Hematopoietic multipotent progenitor cell treated with erythropoietin and hydrocortisone succinate and interleukin-3 and kit ligand, for 8 days (in vitro differentiated cells): ENCODE data around the gene NUP62.

Experiments
- DNase-seq: peaks from one replicate; pipeline ENCODE4 v3.0.0-alpha.2; 2015

The NUP62 gene

DNA sequence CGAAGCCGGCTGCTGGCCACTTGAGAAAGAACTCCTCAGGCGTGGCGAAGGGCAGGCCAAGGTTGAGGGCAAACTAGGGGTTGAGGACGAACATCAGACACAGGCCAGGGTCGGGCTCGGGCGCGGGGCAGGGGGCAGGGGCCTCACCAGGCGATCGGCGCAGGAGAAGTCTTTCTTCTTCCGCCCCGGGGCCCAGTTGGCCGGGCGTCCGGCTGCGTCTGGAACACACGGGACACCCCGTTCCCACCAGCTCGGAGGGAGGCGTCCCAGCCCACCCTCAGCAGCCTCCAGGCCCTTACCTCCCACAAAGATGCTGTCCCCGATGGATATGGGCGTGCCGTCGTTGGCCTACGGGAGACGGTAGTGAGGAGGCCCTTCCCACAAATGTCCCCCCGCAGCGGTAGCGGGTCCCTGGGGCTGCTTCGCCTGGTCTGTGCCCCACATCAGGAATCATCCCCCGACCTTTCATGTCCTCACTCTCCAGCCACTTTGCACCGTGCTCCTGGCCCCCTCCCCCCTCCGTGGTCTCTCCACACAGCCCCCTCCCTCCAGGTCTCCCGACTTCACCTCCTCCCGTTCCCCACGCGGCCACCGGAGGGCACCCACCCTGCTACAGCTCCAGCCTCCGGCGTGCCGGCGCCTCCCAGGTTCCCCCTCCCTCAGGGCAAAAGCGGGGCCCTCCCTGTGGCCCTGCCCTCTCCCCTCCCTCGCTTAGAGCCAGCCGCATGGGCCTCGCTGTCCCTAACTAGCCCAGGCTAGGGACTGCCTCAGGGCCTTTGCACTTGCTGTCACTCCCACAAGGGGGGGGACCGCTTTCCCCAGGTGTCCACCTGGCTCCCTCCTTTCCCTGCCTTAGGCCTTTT lies 66.7 kb downstream of the NUP62 start:
- peak; percentile 33 for DNase-seq

- no peak for DNase-seq
Observed at GRCh38 chr19:49861541-49862378, 67.5 kb downstream of the NUP62 start.

- DNase-seq: no peak
Observed at GRCh38 chr19:49861107-49861506, 68.2 kb downstream of the NUP62 start.

DNA sequence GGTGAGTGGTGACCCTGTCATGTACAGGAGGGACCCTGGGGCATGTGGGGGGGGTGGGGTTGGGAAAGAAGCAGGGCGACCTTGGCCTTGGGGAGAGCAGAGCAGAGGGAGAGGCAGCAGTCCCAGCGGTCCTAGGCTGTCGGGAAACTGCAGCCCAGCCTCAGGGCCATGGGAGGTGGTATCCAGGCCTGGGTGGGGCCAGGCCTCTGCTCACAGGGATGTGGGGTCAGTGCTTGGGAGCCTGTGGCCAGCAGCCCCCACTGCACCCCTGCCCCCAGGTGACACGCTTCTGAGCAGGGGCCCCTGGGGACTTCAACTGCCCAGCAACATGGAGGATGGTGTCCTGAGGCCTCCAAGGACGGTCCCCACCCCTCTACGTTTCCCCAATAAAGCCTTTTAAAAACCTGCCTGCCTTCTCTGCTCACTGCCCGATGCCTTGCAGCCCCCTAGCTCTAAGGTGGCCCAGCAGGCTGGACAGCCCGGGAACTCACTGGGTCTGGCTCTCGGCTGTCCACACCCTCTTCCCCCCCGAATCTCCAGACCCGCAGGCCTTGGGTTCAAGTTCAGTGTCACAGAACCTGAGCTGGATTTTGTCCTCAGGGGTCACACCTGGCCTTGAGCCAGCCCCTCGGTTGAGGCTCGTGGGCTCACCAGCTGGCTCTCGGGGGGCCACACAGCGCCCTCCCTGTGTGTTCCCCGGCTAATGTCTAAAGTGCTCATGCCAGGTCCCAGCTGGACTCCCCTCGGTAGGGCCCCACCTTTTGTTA lies 68.8 kb downstream of the NUP62 start:
- DNase-seq: no peak

GRCh38 chr19:49859682-49860335 lies 69.5 kb downstream of the NUP62 start:
- no peak for DNase-seq

- DNase-seq: no peak
Observed at GRCh38 chr19:49858088-49858985, 71.0 kb downstream of the NUP62 start.

DNA sequence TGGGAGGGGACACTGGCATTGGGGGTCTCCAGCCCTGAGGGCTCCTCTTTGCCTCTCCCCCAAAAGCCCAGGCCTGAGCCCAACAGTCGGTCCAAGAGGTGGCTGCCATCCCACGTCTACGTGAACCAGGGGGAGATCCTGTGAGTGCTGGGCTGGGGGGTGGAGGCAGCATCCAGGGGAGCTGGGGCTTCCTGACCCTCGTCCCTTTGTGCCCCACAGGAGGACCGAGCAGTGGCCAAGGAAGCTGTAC lies 71.5 kb downstream of the NUP62 start:
- no peak for DNase-seq

- DNase-seq: no peak
Observed at GRCh38 chr19:49857061-49857837, 72.1 kb downstream of the NUP62 start.
